ENCODE data around the gene AATF.

AATF gene

DNA sequence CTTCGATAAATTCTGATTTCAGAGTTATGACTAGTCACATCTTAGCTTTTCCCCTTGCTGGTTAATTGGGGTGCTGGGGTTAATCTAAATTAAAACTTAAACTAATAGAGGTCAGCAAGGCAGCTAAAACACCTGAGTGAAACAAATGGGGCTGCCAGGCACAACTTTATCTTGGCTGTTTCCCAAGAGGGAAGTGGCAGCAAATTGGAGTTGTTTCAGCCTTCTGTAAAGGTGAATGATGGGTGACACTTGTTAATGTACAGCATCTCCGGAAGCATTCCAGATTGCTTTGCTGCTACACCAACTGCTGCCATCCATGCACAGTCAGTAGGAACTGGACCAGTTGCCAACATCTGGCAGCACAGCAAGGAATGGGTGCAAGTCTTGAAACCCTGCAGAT, 43.9 kb downstream of the AATF start:
- TF ChIP-seq CTCF (IDR thresholded peaks at IDR 0.05; ENCODE audit: extremely low read depth, missing control alignments), result no peak
- DNase-seq (ENCODE audit: low spot score), result no peak

- TF ChIP-seq CTCF (IDR thresholded peaks at IDR 0.05; ENCODE audit: extremely low read depth, missing control alignments), result no peak
- no peak for DNase-seq (ENCODE audit: low spot score)
Observed at GRCh38 chr17:36993227-36993626, 44.5 kb downstream of the AATF start.

DNA sequence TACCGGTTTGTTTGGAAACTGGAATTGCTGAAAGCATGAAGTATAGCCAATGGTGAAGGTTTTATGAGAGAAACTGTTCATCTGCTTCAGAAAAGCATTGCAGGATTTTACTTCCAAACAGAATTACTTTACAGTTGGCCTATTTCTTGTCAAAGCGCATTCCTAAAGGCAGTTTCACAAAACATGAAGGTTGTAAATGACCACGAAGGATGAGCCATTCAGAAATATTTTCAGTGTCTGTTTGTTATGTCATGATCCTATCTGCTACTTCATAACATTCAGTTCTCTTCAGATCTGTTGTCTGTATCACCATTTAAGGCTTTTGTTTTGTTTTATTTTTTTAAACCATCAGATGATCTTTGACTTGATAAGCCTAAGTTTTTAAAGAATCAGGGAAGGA, 45.7 kb downstream of the AATF start:
- no peak for DNase-seq (ENCODE audit: low spot score)
- TF ChIP-seq CTCF (IDR thresholded peaks at IDR 0.05; ENCODE audit: extremely low read depth, missing control alignments), result no peak

GRCh38 chr17:36999471-36999870, 50.7 kb downstream of the AATF start:
- DNase-seq (ENCODE audit: low spot score), result no peak
- no peak for TF ChIP-seq CTCF (IDR thresholded peaks at IDR 0.05; ENCODE audit: extremely low read depth, missing control alignments)

DNA sequence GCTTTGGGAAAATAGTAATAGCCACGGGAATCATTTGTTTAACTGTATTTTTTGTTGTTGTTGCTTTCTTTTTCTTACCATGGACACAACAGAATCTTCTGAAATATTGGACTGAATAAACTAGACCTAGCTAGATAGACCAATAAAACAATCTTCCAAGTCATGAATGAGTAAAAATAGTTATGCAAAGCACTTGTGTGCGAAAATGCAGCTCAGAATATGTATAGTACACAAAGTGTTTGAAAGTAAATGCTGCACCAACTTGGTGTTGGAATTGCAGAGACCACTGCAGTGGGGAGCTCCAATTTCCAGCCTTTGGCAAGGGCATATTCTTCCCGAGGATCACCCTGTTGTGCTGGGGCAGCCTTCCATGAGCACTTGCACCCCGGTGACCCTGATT, 68.0 kb downstream of the AATF start:
- TF ChIP-seq CTCF (IDR thresholded peaks at IDR 0.05; ENCODE audit: extremely low read depth, missing control alignments), result no peak
- DNase-seq (ENCODE audit: low spot score), result no peak

DNA sequence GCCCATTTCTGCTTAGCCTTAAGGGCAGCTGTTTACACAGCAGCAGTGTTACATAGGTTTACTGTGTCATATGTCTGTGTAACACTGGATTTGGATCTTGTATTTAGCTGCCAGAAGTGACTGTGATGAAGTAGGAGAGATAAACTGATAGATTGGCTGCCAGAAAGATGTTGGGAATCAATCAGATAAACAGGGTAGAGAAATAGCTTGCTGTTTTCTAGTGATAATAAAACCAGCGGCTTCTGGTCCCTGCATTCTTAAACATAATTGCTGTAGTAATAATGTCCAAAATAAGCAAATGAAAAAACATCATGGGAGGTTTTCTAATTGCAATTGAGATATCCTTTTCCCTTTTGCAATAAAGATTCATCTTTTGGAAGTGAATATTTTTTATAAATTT, 68.7 kb downstream of the AATF start:
- TF ChIP-seq CTCF (IDR thresholded peaks at IDR 0.05; ENCODE audit: extremely low read depth, missing control alignments), result no peak
- DNase-seq (ENCODE audit: low spot score), result no peak

DNA sequence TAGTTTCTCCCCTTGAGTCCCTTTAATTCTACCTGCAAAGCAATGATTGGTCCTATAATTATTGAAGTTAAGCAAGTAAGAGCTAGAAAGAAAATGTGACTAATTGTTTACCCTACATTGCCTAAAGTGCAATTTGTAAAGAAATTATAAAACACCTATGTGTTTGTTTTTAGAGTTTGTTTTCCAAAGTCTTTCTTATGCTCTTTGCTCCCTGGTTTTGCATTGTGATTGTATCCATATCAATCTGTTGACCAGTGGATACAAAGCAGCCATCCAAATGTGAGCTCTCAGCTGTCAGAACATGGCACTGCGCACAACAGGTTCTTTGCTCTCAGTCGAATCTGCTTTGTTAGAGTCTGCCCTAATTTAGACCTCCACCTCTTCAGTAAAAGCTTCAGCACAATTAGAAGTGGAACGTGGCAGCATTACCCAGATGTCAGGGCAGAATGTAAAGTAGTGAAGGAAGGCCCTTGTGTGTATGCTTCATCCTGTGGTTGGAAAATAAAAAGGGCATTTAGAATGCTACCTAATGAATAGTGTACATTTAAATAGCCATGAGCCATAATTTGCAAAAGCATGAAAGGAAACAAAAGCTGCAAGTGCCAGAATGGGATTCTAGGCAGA, 70.5 kb downstream of the AATF start:
- TF ChIP-seq CTCF (IDR thresholded peaks at IDR 0.05; ENCODE audit: extremely low read depth, missing control alignments), result no peak
- DNase-seq (ENCODE audit: low spot score), result no peak

Data from GM20000 (cell line).